Femur (tissue), 1 donor: ENCODE results near the gene PSME1.

Source experiments
- DNase-seq: peaks from one replicate; pipeline ENCODE4 v3.0.0-alpha.2; 2017

The PSME1 gene

GRCh38 chr14:24130717-24131548 is 5.1 kb upstream of the PSME1 start:
- DNase-seq: peak; percentile 85

GRCh38 chr14:24131549-24131966 is 4.4 kb upstream of the PSME1 start:
- DNase-seq: no peak

GRCh38 chr14:24132061-24132685 is 3.8 kb upstream of the PSME1 start:
- DNase-seq: no peak

- no peak for DNase-seq
Measured at GRCh38 chr14:24132976-24133375, 3.0 kb upstream of the PSME1 start.

GRCh38 chr14:24133735-24134134 is 2.3 kb upstream of the PSME1 start:
- DNase-seq: no peak

GRCh38 chr14:24135584-24135833 is 485 bp upstream of the PSME1 start:
- DNase-seq: no peak

- no peak for DNase-seq
Measured at GRCh38 chr14:24136684-24137528, 912 bp downstream of the PSME1 start.

GRCh38 chr14:24137529-24138395 is 1.8 kb downstream of the PSME1 start:
- DNase-seq: no peak

GRCh38 chr14:24138396-24139271 is 2.6 kb downstream of the PSME1 start:
- no peak for DNase-seq

GRCh38 chr14:24139272-24139934 is 3.4 kb downstream of the PSME1 start:
- no peak for DNase-seq

GRCh38 chr14:24141097-24141880 is 5.3 kb downstream of the PSME1 start, which contains the start of gene EMC9:
Gene EMC9 (minus strand): TSS chr14:24141591. CDS start chr14:24141304, 287 bp downstream.
- peak; percentile 100 for DNase-seq

- no peak for DNase-seq
Measured at GRCh38 chr14:24143511-24143910, 7.5 kb downstream of the PSME1 start.

GRCh38 chr14:24144451-24144850 is 8.5 kb downstream of the PSME1 start:
- DNase-seq: no peak

GRCh38 chr14:24145219-24145618 is 9.2 kb downstream of the PSME1 start:
- DNase-seq: no peak

GRCh38 chr14:24145690-24146452 is 9.9 kb downstream of the PSME1 start:
- no peak for DNase-seq

GRCh38 chr14:24146453-24146977 is 10.5 kb downstream of the PSME1 start, which contains the start of gene PSME2:
Gene PSME2 (minus strand): TSS chr14:24146610. CDS start chr14:24146581, 29 bp downstream.
- DNase-seq: peak; percentile 97

GRCh38 chr14:24146978-24147760 is 11.2 kb downstream of the PSME1 start, which contains the start of gene RNF31:
Gene RNF31 (plus strand): TSS chr14:24147498. CDS start chr14:24147699, 201 bp downstream.
- DNase-seq: peak; percentile 99
